Stimulated activated CD8-positive, alpha-beta memory T cell treated with anti-CD3 and anti-CD28 coated beads, Interleukin-4, amount 100 ng/mL, for 1 hour (primary cell): ENCODE measurements around the gene ARID3B.
A peak's percentile ranks its signal among the peaks of the same experiment; 100 is the strongest.

Source experiments
- DNase-seq, 2 donors: peaks; one replicate each; pipeline ENCODE4 v3.0.0-alpha.2; 2020; ENCODE audit warnings: low read depth in 2 of 2, low spot score in 1 of 2

The ARID3B gene

GRCh38 chr15:74603789-74604705 lies 63.0 kb downstream of the ARID3B start:
- DNase-seq: no peak

GRCh38 chr15:74604983-74605794 lies 64.2 kb downstream of the ARID3B start:
- no peak for DNase-seq

GRCh38 chr15:74605795-74606150 lies 64.8 kb downstream of the ARID3B start:
- DNase-seq: no peak

- no peak for DNase-seq
Observed at GRCh38 chr15:74608786-74609185, 67.8 kb downstream of the ARID3B start.

GRCh38 chr15:74609938-74610301 lies 68.9 kb downstream of the ARID3B start:
- no peak for DNase-seq

GRCh38 chr15:74610302-74610951 lies 69.4 kb downstream of the ARID3B start:
- DNase-seq: no peak

GRCh38 chr15:74611341-74611740 lies 70.3 kb downstream of the ARID3B start:
- no peak for DNase-seq

- DNase-seq: no peak
Observed at GRCh38 chr15:74611834-74612233, 70.8 kb downstream of the ARID3B start.

- DNase-seq: no peak
Observed at GRCh38 chr15:74612677-74613076, 71.7 kb downstream of the ARID3B start.

- DNase-seq: no peak
Observed at GRCh38 chr15:74613089-74613952, 72.3 kb downstream of the ARID3B start.

- no peak for DNase-seq
Observed at GRCh38 chr15:74613953-74614743, 73.1 kb downstream of the ARID3B start.

- DNase-seq: peak; percentile 72 to 82
Observed at GRCh38 chr15:74614744-74615507, 73.9 kb downstream of the ARID3B start.

GRCh38 chr15:74615508-74616365 lies 74.7 kb downstream of the ARID3B start, which contains the start of gene CLK3:
Gene CLK3 (plus strand): TSS chr15:74615836. CDS start chr15:74619197, 3,361 bp downstream.
- DNase-seq: peak; percentile 90 to 91

- DNase-seq: peak; percentile 35 to 48
Observed at GRCh38 chr15:74616366-74616939, 75.4 kb downstream of the ARID3B start.

GRCh38 chr15:74616996-74617395 lies 76.0 kb downstream of the ARID3B start:
- no peak for DNase-seq

- DNase-seq: no peak
Observed at GRCh38 chr15:74618841-74619596, 78.0 kb downstream of the ARID3B start.
